WTC11 (cell line): ENCODE data around the gene FNBP1L. TPM values are rescaled to one million over a fixed set of nuclear protein-coding genes. Genes with fewer than 3 reads are reported as not detected.

Source experiments
- ATAC-seq: fragments of 200-7000 bp; cut with Tn5 transposase; 2 replicates; pipeline ENCODE4 v1.10.0; 2021; ENCODE audit warnings: mild to moderate bottlenecking, moderate library complexity
- CTCF ChIA-PET: fragments of 300-600 bp; sonication (Branson Sonifier 250); formaldehyde crosslinking; loops from one replicate; lab custom pipeline; 2021; ENCODE audit warnings: antibody characterized with exemption; lab: Charles Lee
- POLR2A ChIA-PET: fragments of 350-600 bp; sonication (Branson Sonifier 250); formaldehyde crosslinking; loops from one replicate; lab custom pipeline; 2021; ENCODE audit warnings: antibody characterized with exemption; lab: Charles Lee
- DNase-seq: peaks from one replicate; pipeline ENCODE4 v3.0.0; 2021; ENCODE audit warnings: low spot score
- H3K27ac Mint-ChIP-seq: 2 replicates; pipeline ENCODE4 v1.8.0; 2021; ENCODE audit warnings: mixed read lengths
- H3K27me3 Mint-ChIP-seq: 2 replicates; pipeline ENCODE4 v1.8.0; 2021; ENCODE audit warnings: low read depth, mild to moderate bottlenecking, moderate library complexity, mixed read lengths
- H3K36me3 Mint-ChIP-seq: 2 replicates; pipeline ENCODE4 v1.8.0; 2021; ENCODE audit warnings: mixed read lengths
- H3K4me1 Mint-ChIP-seq: 2 replicates; pipeline ENCODE4 v1.8.0; 2022; ENCODE audit warnings: mixed read lengths
- H3K4me3 Mint-ChIP-seq: 2 replicates; pipeline ENCODE4 v1.8.0; 2021; ENCODE audit warnings: mild to moderate bottlenecking, moderate library complexity, mixed read lengths
- H3K9me3 Mint-ChIP-seq: 2 replicates; pipeline ENCODE4 v1.8.0; 2021; ENCODE audit warnings: mixed read lengths
- ATF2 ChIP-seq: sonication (generic); formaldehyde crosslinking; IDR thresholded peaks from 2 replicates; pipeline ENCODE4 v1.8.1; 2022; ENCODE audit warnings: low read depth, missing genetic modification reagents, borderline replicate concordance
- HMGA2 ChIP-seq: fragments of 250-450 bp; sonication (Bioruptor Pico); IDR thresholded peaks from 2 replicates; pipeline ENCODE4 v1.4.0; 2021; ENCODE audit warnings: mild to moderate bottlenecking, moderate library complexity
- MLX ChIP-seq: sonication (generic); formaldehyde crosslinking; IDR thresholded peaks from 2 replicates; pipeline ENCODE4 v1.8.1; 2023; ENCODE audit warnings: mild to moderate bottlenecking, missing genetic modification reagents, moderate library complexity
- NR2C2 ChIP-seq: sonication (generic); formaldehyde crosslinking; IDR thresholded peaks from 2 replicates; pipeline ENCODE4 v1.8.0; 2022; ENCODE audit warnings: mild to moderate bottlenecking, missing genetic modification reagents
- ZBTB21 ChIP-seq: sonication (generic); formaldehyde crosslinking; IDR thresholded peaks from 2 replicates; pipeline ENCODE4 v1.8.1; 2023; ENCODE audit warnings: mild to moderate bottlenecking, missing genetic modification reagents, borderline replicate concordance
- ZNF425 ChIP-seq: fragments of 250-450 bp; sonication (Bioruptor Pico); conservative IDR thresholded peaks from 2 replicates; pipeline ENCODE4 v1.9.0; 2021; ENCODE audit warnings: mild to moderate bottlenecking
- total RNA-seq: library from RNA; stranded (reverse); gene quantifications from 3 replicates; pipeline ENCODE4 v1.2.3, GENCODE V29; 2021
- TF ChIP-seq, protein P1 (sequence below): sonication (generic); formaldehyde crosslinking; IDR thresholded peaks from 2 replicates; pipeline ENCODE4 v1.8.1; 2022; ENCODE audit warnings: missing genetic modification reagents, borderline replicate concordance
- TF ChIP-seq, protein P2 (sequence below): sonication (generic); formaldehyde crosslinking; IDR thresholded peaks from 2 replicates; pipeline ENCODE4 v1.8.0; 2023; ENCODE audit warnings: mild to moderate bottlenecking, missing genetic modification reagents
- TF ChIP-seq, protein P3 (sequence below): sonication (generic); formaldehyde crosslinking; IDR thresholded peaks from 2 replicates; pipeline ENCODE4 v1.8.1; 2022; ENCODE audit warnings: mild to moderate bottlenecking, missing genetic modification reagents, moderate library complexity, borderline replicate concordance

Gene FNBP1L
- total RNA-seq, 1 experiment from 2014 or later: 79.1 TPM

GRCh38 chr1:93411000-93411399 is 36.9 kb upstream of the FNBP1L start:
- Mint-ChIP-seq H3K36me3 (peaks cover 38% of the 10 kb centered on the region), H3K4me3 (peak overlapping the region; percentile 35; the same call in 1 of the 2 replicates), H3K9me3 (peaks cover 51% of the 10 kb centered on the region), H3K27ac (peak overlapping the region; percentile 94), H3K27me3 (peaks cover 24% of the 10 kb centered on the region), H3K4me1 (peaks cover 46% of the 10 kb centered on the region)
- DNase-seq (no peak), ATAC-seq (peak; percentile 97)
- TF ChIP-seq HMGA2 (CRISPR knock-in tag) (no peak), NR2C2 (CRISPR knock-in tag) (no peak)
- POLR2A ChIA-PET: no interaction called here
- CTCF ChIA-PET: interaction anchor here (0.6 kb wide), 1 partner anchor 10 kb away, joined by 4 read pairs; no protein-coding TSS in a partner anchor

GRCh38 chr1:93414749-93415148 is 33.2 kb upstream of the FNBP1L start:
- peaks cover 4% of the 10 kb centered on the region for H3K36me3 Mint-ChIP-seq
- peaks cover 49% of the 10 kb centered on the region for H3K4me1 Mint-ChIP-seq

More at GRCh38 chr1:93414749-93415148, 33.2 kb upstream of the FNBP1L start:
- H3K9me3 Mint-ChIP-seq: peaks cover 19% of the 10 kb centered on the region
- H3K27me3 Mint-ChIP-seq: no peaks in the 10 kb centered on the region
- TF ChIP-seq ATF2 (CRISPR knock-in tag): no peak
- TF ChIP-seq ZNF425: no peak
- TF ChIP-seq, protein P1, sequence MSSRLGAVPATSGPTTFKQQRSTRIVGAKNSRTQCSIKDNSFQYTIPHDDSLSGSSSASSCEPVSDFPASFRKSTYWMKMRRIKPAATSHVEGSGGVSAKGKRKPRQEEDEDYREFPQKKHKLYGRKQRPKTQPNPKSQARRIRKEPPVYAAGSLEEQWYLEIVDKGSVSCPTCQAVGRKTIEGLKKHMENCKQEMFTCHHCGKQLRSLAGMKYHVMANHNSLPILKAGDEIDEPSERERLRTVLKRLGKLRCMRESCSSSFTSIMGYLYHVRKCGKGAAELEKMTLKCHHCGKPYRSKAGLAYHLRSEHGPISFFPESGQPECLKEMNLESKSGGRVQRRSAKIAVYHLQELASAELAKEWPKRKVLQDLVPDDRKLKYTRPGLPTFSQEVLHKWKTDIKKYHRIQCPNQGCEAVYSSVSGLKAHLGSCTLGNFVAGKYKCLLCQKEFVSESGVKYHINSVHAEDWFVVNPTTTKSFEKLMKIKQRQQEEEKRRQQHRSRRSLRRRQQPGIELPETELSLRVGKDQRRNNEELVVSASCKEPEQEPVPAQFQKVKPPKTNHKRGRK (CRISPR knock-in tag): no peak
- TF ChIP-seq MLX (CRISPR knock-in tag): no peak
- no peak for TF ChIP-seq ZBTB21 (CRISPR knock-in tag)
- TF ChIP-seq, protein P2, sequence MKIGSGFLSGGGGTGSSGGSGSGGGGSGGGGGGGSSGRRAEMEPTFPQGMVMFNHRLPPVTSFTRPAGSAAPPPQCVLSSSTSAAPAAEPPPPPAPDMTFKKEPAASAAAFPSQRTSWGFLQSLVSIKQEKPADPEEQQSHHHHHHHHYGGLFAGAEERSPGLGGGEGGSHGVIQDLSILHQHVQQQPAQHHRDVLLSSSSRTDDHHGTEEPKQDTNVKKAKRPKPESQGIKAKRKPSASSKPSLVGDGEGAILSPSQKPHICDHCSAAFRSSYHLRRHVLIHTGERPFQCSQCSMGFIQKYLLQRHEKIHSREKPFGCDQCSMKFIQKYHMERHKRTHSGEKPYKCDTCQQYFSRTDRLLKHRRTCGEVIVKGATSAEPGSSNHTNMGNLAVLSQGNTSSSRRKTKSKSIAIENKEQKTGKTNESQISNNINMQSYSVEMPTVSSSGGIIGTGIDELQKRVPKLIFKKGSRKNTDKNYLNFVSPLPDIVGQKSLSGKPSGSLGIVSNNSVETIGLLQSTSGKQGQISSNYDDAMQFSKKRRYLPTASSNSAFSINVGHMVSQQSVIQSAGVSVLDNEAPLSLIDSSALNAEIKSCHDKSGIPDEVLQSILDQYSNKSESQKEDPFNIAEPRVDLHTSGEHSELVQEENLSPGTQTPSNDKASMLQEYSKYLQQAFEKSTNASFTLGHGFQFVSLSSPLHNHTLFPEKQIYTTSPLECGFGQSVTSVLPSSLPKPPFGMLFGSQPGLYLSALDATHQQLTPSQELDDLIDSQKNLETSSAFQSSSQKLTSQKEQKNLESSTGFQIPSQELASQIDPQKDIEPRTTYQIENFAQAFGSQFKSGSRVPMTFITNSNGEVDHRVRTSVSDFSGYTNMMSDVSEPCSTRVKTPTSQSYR (CRISPR knock-in tag): no peak
- TF ChIP-seq, protein P3, sequence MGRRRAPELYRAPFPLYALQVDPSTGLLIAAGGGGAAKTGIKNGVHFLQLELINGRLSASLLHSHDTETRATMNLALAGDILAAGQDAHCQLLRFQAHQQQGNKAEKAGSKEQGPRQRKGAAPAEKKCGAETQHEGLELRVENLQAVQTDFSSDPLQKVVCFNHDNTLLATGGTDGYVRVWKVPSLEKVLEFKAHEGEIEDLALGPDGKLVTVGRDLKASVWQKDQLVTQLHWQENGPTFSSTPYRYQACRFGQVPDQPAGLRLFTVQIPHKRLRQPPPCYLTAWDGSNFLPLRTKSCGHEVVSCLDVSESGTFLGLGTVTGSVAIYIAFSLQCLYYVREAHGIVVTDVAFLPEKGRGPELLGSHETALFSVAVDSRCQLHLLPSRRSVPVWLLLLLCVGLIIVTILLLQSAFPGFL: no peak
- DNase-seq (no peak), ATAC-seq (no peak)
- ChIA-PET POLR2A (no interaction called here), CTCF (interaction anchor here (1.5 to 1.6 kb wide), 2 partner anchors 19 to 110 kb away, joined by 5 read pairs; no protein-coding TSS in a partner anchor)
- H3K4me3 Mint-ChIP-seq: no peak overlapping the region
- no peak overlapping the region for H3K27ac Mint-ChIP-seq
